Measurements from ENCODE around the gene TCF7L2. TPM values are rescaled to one million over a fixed set of nuclear protein-coding genes. Genes with fewer than 3 reads are reported as not detected.

Gene TCF7L2
- total RNA-seq, result 1.3 and 2.1 TPM in 2 replicates

DNA sequence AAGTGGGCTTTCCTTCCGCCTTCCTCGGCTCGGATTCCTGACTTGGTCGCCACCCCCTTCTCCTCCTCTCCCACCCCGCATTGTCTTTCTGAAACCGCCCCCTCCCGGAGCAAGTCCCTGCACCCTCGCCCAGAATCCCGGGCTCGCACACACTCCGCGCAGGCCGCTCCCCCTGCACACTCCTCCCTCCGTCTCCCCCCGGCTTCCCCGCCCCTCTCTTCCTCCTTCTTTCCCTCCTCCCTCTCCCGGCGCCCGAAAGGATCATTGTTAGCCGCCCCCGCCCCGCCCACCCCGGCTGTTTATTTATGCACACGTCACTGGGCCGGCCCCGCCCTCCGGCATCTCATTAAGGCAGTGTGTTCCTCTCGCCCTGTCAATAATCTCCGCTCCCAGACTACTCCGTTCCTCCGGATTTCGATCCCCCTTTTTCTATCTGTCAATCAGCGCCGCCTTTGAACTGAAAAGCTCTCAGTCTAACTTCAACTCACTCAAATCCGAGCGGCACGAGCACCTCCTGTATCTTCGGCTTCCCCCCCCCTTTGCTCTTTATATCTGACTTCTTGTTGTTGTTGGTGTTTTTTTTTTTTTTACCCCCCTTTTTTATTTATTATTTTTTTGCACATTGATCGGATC, at the start of gene TCF7L2:
Gene TCF7L2 (plus strand): TSS at position 373 of the 633 bp plus-strand sequence. CDS start 510 bp downstream, outside the sequence.
- peak; percentile 86 to 98 for DNase-seq (ENCODE audit: low read depth in 2 of 2)

DNA sequence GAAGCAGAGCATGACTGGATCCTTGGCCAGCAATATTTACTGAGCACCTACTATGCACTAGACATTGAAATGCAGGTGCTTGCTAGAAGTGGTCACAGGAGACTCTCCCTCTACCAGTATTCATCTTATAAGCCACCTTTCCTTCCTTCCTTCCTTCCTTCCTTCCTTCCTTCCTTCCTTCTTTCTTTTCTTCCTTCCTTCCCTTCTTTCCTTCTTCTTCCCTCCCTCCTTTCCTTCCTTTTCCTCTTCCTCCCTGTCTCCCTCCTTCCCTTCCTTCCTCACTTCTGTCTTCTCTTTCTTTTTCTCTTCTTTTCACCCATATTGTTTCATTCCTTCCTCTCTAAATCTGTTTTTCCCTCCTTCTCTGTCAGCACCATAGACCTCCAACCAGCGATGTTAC, 47.3 kb upstream of the TCF7L2 start:
- DNase-seq (ENCODE audit: low read depth in 2 of 2), result no peak

DNA sequence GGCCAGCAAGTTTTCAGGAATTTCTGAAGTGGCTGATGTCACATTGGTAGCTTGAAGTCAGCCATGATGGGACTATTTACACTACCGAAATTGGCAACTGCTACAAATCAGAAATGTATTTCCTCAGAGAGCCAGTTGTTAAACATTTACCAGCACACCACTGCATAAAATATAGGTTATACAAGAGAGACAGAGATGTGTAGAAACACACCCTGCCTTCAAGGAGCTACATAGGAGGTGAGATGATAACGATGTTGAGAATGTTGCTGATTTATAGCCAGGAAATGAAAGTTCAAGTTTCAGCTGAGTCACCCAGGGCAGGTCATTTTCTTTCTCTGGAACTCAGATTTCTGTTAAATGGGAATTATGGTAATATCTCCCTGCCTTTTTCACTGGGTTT, 46.0 kb upstream of the TCF7L2 start:
- DNase-seq (ENCODE audit: low read depth in 2 of 2), result peak in 1 of 2 donors; percentile 27

DNA sequence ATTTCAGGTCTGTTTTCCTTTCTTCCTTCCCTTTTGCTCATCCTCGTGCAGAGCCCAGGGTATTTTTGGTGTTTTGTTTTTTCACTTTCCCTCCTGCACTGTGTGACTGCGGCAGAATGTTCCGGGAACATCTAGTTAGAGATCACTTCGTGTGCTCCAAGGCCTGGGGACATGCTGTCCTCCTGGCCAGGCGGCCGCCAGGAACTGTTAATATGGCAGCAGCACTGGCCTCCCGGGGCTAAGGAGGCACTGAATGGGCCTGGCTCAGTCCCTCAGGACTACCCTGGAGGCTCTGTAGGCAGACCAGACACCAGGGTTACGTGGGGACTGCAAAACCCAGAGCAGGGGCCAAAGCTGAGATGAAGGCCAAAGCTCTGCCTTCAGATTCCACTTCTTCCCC, 43.1 kb upstream of the TCF7L2 start:
- DNase-seq (ENCODE audit: low read depth in 2 of 2), result no peak

DNA sequence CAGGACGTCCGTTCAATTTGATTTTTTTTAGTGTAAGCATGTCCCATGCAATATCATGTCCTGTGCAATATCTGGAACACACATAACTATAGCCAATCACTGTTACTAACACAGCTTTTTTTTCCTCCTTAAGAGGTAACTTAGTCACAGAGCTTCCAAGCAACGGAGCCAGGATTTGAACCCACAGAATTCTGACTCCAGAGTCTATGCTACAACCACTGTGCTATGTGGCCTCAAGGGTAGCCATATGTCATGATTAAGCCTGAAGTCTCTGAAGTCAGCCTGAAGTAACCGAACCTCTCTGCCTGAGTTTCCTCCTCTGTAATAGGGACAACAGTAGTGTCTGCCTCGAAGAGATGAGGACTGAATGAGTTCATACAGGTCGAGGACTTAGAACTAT, 42.2 kb upstream of the TCF7L2 start:
- DNase-seq (ENCODE audit: low read depth in 2 of 2), result no peak

DNA sequence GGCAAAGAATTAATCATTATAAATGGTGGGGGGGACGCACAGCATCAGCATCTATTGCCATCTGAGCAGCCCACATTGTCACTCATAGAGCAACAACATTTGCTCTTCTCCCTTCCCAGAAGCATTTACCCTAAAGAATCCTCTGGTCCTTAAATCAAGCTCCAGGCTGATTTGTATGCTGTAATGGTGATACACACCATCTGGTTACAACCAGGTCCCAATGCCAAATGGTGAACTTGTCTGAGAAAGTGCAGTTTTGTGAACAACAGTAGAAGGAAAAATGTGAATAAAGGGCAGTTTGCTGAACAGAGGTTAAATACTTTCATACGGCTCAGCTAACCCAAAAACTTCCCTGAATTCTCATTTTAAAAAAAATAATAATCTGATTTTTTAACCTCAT, 38.8 kb upstream of the TCF7L2 start:
- DNase-seq (ENCODE audit: low read depth in 2 of 2), result no peak

DNA sequence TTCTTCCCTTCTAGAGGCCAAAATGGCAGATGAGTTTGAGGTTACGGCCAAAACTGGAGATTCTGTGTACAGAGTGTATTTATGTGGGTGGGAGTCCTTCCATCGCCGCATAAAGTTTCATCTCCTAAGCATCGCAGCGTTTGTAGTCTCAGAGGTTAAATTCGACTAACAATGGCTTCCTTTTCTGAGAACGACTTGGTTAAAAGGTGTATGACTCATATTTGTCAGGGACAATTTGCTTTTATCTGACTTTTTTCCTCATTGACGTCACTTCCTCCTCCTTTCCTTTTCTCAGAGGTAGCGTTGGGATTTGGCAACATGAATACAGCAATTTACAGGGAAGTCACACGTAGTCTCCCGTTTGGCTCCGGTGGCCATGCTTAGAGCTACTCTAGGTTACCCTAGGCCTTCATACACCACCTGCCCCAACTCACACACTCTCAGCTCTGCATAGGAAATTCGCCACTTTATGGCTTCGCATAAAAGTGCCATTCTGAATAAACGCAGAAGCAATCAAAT, 37.6 kb upstream of the TCF7L2 start:
- peak in 1 of 2 donors; percentile 74 for DNase-seq (ENCODE audit: low read depth in 2 of 2)

DNA sequence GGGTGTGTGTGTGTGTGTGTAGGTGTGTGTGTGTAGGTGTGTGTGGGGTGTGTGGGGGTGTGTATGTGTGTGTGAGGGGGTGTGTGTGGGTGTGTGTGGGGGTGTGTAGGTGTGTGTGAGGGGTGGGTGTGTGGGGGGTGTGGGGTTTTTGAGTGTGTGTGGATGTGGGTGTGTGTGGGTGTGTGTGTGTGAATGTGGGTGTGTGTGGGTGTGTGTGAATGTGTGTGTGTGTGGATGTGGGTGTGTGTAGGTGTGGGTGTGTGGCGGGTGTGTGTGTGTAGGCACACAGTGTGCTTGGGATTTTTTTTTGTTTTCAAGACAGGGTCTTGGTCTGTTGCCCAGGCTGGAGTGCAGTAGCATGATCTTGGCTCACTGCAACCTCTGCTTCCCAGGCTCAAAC, 36.8 kb upstream of the TCF7L2 start:
- no peak for DNase-seq (ENCODE audit: low read depth in 2 of 2)

DNA sequence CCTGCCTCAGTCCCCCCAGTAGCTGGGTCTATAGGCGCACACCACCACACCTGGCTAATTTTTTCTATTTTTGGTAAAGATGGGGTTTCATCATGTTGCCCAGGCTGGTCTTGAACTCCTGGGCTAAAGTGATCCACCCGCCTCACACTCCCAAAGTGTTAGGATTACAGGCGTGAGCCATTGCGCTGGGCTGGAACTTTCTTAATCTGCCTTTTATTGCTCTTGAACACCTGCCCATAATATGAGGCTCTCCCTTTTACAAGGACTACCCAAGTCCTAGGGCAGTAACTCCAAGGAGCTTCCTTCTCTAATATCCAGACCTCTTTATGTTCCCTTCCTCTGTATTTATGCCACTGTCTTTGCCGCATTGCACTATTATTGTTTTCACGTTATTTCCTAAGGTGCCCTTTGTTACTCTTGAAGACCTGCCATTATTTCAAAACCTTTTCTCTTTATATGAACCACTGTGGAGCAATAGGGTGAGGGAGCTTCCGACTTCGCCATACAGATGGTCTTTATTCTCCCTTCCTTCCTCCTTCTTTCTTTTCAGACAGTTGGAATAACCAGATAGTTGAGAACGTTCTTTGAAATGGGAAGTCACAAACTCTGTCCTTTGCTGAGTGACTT, 36.3 kb upstream of the TCF7L2 start:
- no peak for DNase-seq (ENCODE audit: low read depth in 2 of 2)

DNA sequence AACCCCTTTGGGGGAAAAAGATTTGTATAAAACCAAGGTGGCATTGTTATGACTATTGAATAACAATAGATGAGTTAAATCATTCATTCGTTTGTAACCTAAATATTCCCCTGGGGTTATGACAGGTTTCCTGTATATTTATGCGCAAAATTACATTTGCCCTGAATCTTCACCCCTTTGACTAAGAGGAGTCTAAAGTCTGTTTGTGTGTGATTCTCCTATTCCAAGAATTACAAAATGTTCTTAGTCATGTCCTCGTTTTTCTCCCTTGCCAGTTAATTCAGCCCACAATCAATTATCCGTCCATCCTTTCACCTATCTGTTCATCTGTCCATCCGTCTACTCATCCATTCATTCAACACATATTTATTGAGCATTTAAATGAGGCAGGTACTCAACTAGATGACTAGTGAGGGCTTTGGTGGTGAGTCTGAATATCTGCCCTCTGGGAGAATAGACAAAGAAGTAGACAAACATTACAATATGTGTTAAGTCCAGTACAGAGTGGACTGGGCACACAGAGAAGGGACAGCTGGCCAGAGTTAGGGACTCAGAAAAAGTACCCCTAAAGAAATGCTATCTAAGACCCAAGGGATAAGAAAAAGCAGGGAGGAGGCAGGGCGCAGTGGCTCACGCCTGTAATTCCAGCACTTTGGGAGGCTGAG, 35.6 kb upstream of the TCF7L2 start:
- DNase-seq (ENCODE audit: low read depth in 2 of 2), result no peak

DNA sequence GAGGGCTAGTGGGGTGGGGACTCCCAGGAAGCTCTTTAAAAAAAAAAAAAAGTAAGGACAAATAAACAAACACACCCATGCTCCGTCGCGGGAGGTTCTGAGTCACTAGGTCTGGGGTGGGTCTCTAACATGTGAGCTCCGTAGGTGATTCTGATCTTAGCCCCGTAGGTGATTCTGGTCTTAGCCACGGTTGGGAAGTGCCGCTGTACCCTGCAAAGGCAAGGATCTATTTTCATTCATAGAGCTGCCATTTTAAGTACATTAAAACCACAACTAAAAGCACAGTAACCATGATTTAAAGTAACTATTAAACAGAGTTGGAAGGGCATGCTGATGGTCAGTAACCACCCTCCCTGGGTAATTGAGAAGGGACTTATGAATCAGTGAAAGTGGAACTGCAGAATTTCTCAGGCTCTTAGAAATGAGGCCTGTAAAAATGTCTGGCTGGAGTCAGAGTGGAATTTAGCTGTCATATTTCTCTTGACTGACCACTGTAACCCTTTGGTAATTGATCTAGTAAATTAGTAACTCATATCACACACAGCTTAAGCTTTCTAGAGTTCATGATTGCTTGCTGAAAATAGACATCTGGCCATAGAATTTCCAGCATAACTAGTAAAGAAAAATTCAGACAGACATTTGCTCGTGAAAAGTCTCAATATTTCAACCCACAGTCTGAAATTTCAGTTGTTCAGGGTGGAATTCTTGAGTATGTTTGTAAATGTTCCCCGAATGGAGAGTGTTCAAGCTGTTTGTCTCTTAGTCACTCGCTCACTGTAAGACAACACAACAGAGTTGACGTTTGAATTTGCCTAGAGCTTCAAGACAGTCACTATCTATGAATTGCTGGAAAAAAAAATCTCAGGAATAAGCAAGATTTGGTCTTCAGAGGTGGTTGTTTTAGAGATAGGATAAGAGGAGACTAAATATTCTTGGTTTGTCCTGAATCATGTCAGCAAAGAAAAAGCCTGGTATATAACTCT, 34.2 kb upstream of the TCF7L2 start:
- DNase-seq (ENCODE audit: low read depth in 2 of 2), result no peak

DNA sequence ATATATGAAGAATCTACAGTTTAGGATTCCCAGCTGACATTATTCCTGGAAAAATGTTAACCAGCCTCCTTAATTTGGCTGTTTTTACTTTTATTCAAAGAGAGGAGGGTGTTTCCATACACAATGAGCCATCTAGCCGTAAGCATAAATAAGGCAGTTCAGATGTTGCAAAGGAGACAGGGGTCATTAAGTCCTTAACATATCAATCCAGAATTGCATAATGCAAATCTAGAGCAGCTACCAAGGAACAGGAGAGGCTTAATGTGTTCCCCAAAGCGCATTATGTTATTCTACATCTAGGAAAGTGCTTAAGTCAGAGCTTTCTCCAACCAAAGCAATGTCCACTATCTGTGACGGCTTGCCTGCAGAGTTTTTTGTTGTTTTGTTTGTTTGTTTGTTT, 32.4 kb upstream of the TCF7L2 start:
- no peak for DNase-seq (ENCODE audit: low read depth in 2 of 2)

DNA sequence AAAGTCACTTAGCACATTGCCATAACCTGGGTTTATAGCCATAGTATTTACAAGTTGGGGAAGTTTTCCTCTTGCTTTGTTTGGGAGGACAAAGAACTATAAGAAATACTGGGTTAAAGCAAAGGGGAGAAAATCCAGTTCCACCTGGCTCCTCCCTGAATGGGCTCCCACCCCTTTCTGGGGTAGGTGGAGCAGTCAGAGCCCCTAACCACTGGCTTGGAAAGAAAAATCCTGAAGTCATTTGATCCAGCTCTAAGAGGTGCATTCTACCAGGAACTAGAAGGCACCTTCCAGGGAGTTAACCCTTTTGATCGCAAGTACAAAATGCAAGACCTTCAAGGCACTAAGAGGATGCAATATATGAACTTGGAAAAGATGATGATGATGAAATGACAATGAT, 31.3 kb upstream of the TCF7L2 start:
- no peak for DNase-seq (ENCODE audit: low read depth in 2 of 2)

DNA sequence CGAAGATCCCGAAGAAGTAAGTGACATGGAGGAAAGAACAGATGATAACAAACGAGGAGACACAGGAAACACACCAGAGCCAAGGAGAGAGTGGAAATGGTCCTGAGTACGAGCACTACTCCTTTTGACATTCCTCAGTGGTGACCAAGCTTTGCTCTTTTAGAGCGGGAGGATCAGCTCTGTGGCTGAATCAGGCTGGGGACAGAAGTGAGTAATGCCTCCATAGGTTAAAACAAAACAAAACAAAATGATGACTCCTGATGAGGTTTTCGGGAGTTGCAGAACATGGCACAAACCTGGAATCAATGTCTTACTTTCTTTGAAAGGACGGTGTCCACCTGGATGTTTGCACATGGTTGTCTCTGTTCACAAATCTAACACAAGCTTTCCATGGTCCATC, 30.3 kb upstream of the TCF7L2 start:
- DNase-seq (ENCODE audit: low read depth in 2 of 2), result peak in 1 of 2 donors; percentile 33

DNA sequence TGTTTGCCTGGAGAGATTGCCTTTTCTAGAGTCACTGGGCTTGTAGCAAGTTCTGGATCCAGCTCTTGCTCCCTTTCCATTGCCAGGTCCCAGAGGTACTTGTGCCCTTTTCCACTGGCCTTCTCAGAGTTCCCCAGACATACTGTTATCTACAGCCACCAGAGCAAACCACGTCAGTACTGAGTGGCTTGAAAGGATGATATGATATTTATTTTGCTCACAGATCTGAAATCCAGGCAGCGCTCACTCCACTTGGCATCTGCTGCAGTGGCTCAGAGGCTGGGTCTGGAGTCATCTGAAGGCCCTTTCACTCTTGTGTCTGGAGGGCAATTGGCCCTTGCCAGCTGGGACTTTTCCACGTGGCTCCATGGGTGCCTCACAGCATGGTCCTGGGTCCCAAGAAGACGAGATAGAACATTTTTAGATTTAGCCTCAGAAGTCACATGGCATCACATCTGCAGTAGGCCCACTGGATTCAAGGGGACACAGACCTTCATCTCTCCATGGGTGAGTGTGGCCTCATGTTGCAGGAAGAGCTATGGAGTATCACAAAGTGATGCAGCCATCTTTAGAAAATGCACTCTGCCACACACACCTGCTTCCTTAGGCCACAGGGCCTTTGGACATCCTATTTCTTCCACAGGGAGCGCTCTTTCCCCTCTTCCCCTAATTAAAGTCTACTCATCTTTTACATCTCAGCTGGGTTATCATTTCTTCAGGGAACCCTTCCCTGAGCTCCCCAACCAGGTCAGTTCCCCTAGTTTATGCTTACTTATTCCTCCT, 22.9 kb upstream of the TCF7L2 start:
- DNase-seq (ENCODE audit: low read depth in 2 of 2), result no peak

DNA sequence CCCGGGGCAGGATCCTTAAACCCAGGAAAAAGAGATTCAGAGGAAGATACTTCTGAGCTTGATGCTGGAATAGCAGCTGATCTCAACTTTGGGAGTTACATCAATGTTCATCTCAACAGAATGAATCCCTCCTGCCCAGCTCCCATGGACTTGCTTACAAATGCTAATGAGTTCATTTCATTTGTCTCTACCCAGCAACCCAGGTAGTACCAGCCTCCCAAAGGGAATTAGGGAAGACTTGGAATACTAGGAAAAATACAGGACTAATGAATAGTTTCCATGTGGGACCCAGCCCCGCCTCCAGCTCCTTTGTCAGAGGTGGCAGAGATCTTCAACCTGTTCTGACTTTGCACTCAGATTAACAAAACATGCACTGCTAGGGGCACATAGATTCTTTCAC, 22.1 kb upstream of the TCF7L2 start:
- no peak for DNase-seq (ENCODE audit: low read depth in 2 of 2)

DNA sequence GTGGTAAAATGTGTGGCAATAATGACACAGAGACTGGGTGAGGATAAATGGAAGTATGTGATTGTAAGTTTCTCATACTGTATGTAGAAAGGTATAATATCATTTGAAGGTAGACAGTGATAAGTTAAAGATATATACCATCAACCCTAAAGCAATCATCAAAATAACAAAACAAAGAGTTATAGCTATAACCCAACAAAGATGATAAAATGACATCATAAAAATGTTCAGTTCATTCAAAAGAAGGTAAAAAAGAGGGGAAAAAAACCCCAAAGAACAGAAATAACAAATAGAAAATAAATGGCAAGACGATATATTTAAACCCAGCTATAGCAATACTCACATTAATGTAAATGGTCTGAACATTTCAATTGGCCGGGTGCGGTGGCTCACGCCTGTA, 17.4 kb upstream of the TCF7L2 start:
- no peak for DNase-seq (ENCODE audit: low read depth in 2 of 2)

DNA sequence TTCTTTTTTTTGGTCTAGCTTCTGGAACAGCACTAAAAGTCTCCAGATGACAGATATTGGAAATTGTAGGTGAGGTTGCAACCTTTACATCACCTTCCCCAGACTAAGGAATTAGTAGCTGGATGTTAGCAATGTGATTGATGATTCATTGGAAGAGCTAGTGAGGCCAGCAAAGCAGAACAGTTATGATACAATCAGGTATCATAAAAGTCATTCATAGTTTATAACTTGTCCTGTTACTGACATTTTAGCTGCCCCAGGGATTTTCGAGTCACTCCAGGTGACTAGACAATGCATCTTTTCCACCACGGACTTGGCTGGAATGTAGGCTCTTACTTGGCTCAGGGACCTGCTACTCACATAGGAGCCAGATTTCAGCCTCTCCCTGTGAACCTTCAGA, 15.9 kb upstream of the TCF7L2 start:
- DNase-seq (ENCODE audit: low read depth in 2 of 2), result no peak

DNA sequence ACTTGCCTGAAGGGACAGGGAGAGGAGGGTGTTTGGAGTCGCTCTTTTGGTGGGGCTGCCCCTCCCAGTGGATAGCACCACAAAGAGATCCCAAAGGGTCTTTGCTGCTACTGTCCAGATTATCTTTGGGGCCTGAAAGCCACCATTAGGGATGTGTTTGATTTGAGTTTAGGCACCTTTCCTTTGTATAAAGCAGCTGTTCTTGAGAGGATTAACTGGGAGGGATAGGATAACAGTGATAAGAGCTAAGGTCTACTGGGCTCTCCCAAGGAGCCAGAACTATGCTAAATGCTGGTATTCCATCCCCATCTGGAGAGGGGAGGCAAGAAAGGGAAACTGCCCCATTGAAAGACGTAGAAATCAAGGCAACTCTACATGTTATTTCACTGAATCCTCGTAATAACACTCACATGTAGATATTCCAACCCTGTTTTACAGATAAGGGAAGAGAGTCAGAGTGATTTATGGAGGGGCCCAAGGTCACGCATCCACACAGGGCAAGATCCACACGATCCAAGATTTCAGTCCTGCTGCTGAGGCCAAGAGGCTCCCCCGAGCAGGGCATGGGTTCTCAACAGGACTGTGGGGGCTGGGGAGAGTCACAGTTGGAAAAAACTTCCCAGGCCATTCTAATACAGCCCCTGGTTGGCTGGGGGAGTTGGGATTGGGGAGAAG, 11.1 kb upstream of the TCF7L2 start:
- no peak for DNase-seq (ENCODE audit: low read depth in 2 of 2)

DNA sequence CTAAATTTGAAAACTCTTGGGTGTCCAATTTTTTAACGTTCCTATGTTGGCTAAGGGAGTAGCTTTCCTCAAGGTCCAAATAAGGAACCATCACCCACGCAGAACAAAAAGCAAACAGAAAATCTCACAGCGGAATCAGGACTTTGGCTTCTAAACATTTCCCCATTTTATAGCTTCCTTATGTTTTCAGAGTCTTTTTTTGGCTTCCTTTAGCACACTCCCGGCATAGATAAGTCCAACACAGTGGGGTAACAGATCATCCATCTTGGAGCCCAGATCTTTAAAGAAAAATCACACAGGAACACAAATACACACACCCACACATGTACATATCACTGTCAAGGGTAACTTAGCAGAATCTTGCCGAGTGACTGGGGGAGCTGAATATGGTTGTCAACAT, 4.2 kb upstream of the TCF7L2 start:
- DNase-seq (ENCODE audit: low read depth in 2 of 2), result no peak

Measured in dermis microvascular lymphatic vessel endothelial cell (primary cell).